Psoas muscle (tissue), 8 donors: ENCODE results near the gene HINFP. TPM values are rescaled to one million over a fixed set of nuclear protein-coding genes. Genes with fewer than 3 reads are reported as not detected.

Experiments
- ATAC-seq, 4 donors: fragments of 200-7000 bp; cut with Tn5 transposase; one replicate each; pipeline ENCODE4 v1.9.1; 2020; ENCODE audit warnings: moderate library complexity in 3 of 4, mild to moderate bottlenecking in 2 of 4
- DNase-seq, 2 donors: peaks; one replicate each; pipeline ENCODE4 v3.0.0-alpha.2; 2020
- H3K27ac ChIP-seq: fragments of 200-600 bp; one replicate; pipeline ENCODE4 v1.8.0; 2022
- H3K27me3 ChIP-seq, 3 donors: fragments of 200-600 bp in 1 of 3; one replicate each; pipeline versions ENCODE4 v1.6.1 to v1.8.0; 2013 to 2022; ENCODE audit warnings: low read length in 2 of 3, mild to moderate bottlenecking in 2 of 3, moderate library complexity in 1 of 3; ENCODE audit not compliant: insufficient read depth in 3 of 3
- H3K36me3 ChIP-seq, 2 donors: fragments of 200-600 bp in 1 of 2; one replicate each; pipeline versions ENCODE4 v1.6.1 to v1.8.0; 2013 to 2022; ENCODE audit warnings: low read depth in 1 of 2, mild to moderate bottlenecking in 1 of 2, moderate library complexity in 1 of 2; ENCODE audit not compliant: insufficient read depth in 1 of 2
- H3K4me1 ChIP-seq: fragments of 200-600 bp; one replicate; pipeline ENCODE4 v1.8.0; 2022
- H3K4me3 ChIP-seq: fragments of 200-600 bp; one replicate; pipeline ENCODE4 v1.8.0; 2022; ENCODE audit warnings: mild to moderate bottlenecking
- H3K9me3 ChIP-seq: fragments of 200-600 bp; one replicate; pipeline ENCODE4 v1.8.0; 2022
- CTCF ChIP-seq: fragments of 200-600 bp; IDR thresholded peaks from one replicate; pipeline ENCODE4 v1.8.0; 2022; ENCODE audit warnings: antibody characterized with exemption
- WGBS, 3 donors: extraction: QIAGEN DNeasy Blood & Tissue Kit; methylation state at CpG; one replicate each; pipeline versions ENCODE4 v1.1.6 to v1.1.7; 2013; 5-methylcytosine and 5-hydroxymethylcytosine counted together
- intact Hi-C, 2 donors: fragments of 100-400 bp; cut with DNase I; formaldehyde crosslinking; loops; one replicate each; pipeline versions ENCODE4 v1.11.0 to v1.14.2; 2022
- polyA plus RNA-seq, 3 donors: library from polyadenylated mRNA; stranded (reverse); fragments of 200-250 nt; gene quantifications; one replicate each; pipeline ENCODE4 v1.2.3, GENCODE V29; 2013
- total RNA-seq, 4 donors: library from RNA; stranded (reverse); fragmentation: NEBNext Ultra II Directional in 2 of 4; extraction: Animal tissue kit (Norgen Biotek cat#: 25700) in 2 of 4; gene quantifications; one replicate each; pipeline versions ENCODE4 v1.2.1 to v1.2.4, GENCODE V29; 2021 to 2023
- donor health status: healthy with polysubstance abuse.
- donor health status: DM: no; HTN: no; CAD: no; lungs with moderate emphysema.
- donor health status: Bipolar disorder and iron deficiency.
- donor health status: healthy.
- donor health status: DM: yes; HTN: yes; CAD: no.
- donor health status: DM: no; HTN: no; CAD: no.
- donor health status: DM: no; HTN: no; CAD: no.
- donor health status: DM: yes; HTN: yes; CAD: no.

Gene HINFP
- total and polyA plus RNA-seq, 7 donors = 8.3 to 20.6 (median 12.7) TPM

- no peak for TF ChIP-seq CTCF
- Histone ChIP-seq H3K27me3 (no peaks in the 10 kb centered on the region), H3K4me1 (peaks cover 17% of the 10 kb centered on the region), H3K4me3 (no peak overlapping the region), H3K27ac (no peak overlapping the region), H3K9me3 (no peaks in the 10 kb centered on the region), H3K36me3 (peaks cover 0 to 43% of the 10 kb centered on the region in 2 donors)
- no peak for DNase-seq
- ATAC-seq = no peak
- 90 to 97% (median 93%) methylated on average over 9 of the region's 9 CpGs for WGBS, 3 donors
- intact Hi-C loops = no loop called here
Observed at GRCh38 chr11:119088406-119088805, 33.0 kb upstream of the HINFP start.

GRCh38 chr11:119089319-119089718 is 32.1 kb upstream of the HINFP start:
- peaks cover 23% of the 10 kb centered on the region for H3K4me1 ChIP-seq

GRCh38 chr11:119091178-119091577 is 30.2 kb upstream of the HINFP start:
- TF ChIP-seq CTCF = no peak
- ATAC-seq = no peak
- intact Hi-C loops = no loop called here
- no peak overlapping the region for H3K27ac ChIP-seq
- H3K27me3 ChIP-seq = no peaks in the 10 kb centered on the region
- H3K4me3 ChIP-seq = no peak overlapping the region
- no peaks in the 10 kb centered on the region for H3K9me3 ChIP-seq
- H3K36me3 ChIP-seq = peaks cover 0 to 44% of the 10 kb centered on the region in 2 donors
- peaks cover 20% of the 10 kb centered on the region for H3K4me1 ChIP-seq
- 60 to 75% (median 64%) methylated on average over 8 to 9 of the region's 9 CpGs for WGBS, 3 donors
- no peak for DNase-seq

More at GRCh38 chr11:119089319-119089718, 32.1 kb upstream of the HINFP start:
- Histone ChIP-seq H3K4me3 (no peak overlapping the region), H3K9me3 (no peaks in the 10 kb centered on the region), H3K27ac (no peak overlapping the region), H3K36me3 (peaks cover 0 to 44% of the 10 kb centered on the region in 2 donors), H3K27me3 (no peaks in the 10 kb centered on the region)
- intact Hi-C loops = no loop called here
- ATAC-seq (no peak), DNase-seq (no peak)
- no peak for TF ChIP-seq CTCF
- 85 to 95% (median 85%) methylated on average over 1 of the region's 1 CpG for WGBS, 3 donors

GRCh38 chr11:119091966-119092879 is 29.2 kb upstream of the HINFP start:
- DNase-seq = no peak
- Histone ChIP-seq H3K4me3 (no peak overlapping the region), H3K27ac (no peak overlapping the region), H3K9me3 (no peaks in the 10 kb centered on the region), H3K36me3 (peaks cover 0 to 54% of the 10 kb centered on the region in 2 donors), H3K27me3 (no peaks in the 10 kb centered on the region), H3K4me1 (peaks cover 19% of the 10 kb centered on the region)
- intact Hi-C loops = no loop called here
- no peak for TF ChIP-seq CTCF
- ATAC-seq = no peak
- WGBS, 3 donors = 82 to 84% (median 83%) methylated on average over 13 of the region's 13 CpGs
